ENCODE data around the gene FBXW10B.
A peak's percentile ranks its signal among the peaks of the same experiment; 100 is the strongest.
"Not testable (repeated sequence)": the region's sequence is repeated elsewhere in the genome, so short reads cannot be mapped to it uniquely, and the experiment has no call there.

Gene FBXW10B, protein sequence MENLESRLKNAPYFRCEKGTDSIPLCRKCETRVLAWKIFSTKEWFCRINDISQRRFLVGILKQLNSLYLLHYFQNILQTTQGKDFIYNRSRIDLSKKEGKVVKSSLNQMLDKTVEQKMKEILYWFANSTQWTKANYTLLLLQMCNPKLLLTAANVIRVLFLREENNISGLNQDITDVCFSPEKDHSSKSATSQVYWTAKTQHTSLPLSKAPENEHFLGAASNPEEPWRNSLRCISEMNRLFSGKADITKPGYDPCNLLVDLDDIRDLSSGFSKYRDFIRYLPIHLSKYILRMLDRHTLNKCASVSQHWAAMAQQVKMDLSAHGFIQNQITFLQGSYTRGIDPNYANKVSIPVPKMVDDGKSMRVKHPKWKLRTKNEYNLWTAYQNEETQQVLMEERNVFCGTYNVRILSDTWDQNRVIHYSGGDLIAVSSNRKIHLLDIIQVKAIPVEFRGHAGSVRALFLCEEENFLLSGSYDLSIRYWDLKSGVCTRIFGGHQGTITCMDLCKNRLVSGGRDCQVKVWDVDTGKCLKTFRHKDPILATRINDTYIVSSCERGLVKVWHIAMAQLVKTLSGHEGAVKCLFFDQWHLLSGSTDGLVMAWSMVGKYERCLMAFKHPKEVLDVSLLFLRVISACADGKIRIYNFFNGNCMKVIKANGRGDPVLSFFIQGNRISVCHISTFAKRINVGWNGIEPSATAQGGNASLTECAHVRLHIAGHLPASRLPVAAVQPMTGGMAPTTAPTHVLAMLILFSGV

DNA sequence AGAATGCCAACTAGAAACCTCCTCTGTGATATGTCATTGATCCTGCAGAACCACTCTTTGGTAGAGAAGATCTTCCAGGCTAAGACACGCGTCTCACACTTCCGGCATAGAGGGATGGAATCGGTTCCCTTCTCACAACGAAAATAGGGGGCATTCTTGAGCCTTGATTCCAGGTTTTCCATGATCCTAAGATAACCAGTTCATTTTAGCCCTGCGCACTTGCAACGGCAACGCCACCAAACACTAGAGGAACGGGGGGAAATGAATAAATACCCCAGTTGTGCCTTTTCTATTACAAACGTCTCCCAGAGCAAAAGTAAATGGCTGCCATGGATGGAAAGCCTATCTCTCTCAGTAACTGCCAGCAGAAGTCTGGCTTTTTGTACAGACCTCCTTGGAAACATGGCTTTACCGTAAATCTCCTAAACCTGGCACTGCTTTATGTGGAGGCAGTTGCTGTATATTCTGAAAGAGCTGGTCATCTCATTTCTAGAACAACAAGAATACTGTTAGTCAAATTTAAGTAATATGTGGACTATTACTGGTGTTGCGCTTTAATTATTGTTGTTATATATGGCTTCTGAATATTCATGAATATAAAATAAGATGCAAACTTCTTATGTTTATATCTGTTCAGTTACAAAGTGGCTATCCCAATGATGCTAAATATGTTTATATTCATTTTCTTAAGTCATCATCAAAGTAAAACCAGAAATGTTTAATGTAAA is at the start of gene FBXW10B:
TSS of gene FBXW10B (minus strand) at position 374 of the 728 bp plus-strand sequence. CDS start at position 182, 192 bp downstream.
- not testable (repeated sequence) for DNase-seq (ENCODE audit: low read depth in 2 of 2)

DNA sequence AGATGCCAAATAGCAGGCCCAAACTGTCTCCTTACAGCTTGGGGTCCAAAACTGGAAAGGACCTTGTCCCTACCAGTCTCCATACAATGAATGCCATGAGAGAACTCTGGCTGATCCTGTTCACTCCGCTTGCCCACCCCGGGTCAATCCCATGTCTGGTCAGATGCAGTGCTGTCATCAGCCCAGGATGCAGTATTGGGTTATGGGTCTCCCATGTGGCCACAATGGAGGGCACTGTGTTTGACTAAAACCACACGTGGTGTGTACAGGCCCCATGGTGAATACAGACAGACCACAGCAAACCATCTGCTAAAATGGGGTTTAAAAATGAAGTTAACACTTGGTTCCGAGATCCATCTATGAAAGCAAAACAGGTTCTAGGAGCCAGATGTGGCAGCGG is 44.2 kb upstream of the FBXW10B start:
- no peak for DNase-seq (ENCODE audit: low read depth in 2 of 2)

DNA sequence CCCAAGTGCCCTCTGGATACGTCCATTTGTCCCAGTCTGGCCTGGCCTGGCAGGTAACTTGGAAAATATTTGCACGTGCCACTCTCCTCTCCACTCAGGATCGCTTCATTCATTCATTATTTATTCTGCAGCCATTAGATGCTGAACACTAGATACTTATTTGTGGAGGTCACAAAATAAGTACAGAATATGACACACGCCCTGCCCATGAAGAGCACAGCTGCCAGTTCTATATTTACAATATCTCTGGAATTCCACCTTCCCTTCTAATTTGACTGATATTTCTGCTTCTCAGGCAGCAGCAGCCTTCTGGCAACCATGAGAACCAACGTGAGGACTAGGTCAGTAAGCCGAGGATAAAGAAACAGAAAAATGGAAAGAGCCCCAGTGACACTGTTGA is 43.7 kb upstream of the FBXW10B start:
- DNase-seq (ENCODE audit: low read depth in 2 of 2): no peak

DNA sequence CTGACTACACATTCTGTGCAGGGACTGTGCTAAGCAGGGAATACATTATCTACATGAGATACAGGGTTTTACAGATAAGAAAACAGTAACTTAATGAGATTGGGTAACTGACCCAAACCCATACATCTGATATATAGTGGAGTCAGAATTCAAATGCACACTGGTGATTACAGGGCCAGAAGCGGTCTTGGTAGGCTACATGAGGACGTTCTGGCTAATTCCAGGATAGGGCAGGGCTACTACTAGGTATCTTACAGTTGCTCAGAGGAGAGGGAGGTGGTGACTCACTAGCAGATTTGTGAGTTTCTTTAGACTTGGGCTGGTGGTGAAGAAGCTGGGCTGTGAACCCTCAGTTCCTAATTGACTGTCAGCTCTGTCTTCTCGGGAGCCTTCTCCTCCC is 43.2 kb upstream of the FBXW10B start:
- no peak for DNase-seq (ENCODE audit: low read depth in 2 of 2)

DNA sequence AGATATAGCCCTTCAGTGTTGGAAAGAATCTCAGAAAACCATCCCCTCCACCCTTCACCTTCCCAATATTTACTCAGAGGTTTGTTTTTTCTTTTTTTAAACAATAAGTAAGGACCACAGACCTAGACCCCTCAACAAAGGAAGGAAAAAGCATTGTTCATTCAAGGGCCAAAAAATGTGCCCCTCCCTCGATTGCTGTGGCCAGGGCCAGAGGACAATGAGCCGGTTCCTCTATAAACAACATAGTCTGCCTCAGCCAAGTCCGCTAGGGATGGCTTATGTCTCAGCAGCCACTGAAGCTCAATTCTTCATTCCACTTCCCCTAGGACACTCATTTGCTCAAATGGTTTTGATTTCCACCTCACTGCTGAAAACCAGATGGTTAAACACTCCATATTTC is 40.6 kb upstream of the FBXW10B start:
- no peak for DNase-seq (ENCODE audit: low read depth in 2 of 2)

DNA sequence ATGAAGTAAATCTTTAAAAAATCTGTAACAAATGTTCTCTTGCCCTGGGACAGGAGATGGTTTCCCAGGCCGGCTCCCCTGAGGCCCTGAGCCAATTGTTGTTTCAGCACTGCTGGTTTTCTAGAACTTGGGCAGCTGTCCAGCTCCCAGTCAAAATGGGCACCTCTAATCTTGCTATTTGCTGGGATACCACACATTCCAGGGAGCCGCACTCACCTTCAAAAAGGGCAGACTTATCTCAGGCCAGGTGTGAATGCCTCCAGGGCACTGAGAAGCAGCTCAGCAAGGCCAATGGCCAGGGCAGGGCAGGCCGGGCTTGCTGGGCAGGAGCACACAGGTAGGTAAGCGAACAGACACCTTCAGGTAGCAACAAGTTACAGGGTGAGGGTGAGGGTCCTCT is 40.2 kb upstream of the FBXW10B start:
- no peak for DNase-seq (ENCODE audit: low read depth in 2 of 2)

DNA sequence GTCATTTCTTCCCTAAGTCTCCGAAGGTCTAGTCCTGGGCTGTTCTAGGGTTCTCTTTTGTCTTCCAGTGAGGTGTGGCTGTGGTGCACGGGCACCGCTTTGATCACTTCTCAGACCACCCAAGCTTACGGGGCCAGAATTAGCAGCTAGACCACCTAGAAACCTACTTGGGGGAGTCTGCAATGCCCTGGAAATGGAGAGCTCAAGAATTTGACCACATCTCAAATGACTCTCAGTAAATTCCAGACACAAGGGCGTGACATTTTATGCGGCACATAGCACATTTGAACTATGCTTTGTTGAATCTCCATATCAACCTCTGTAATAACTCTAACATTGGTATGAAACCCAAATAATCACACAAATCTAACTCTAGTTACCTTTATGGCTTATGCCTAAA is 39.7 kb upstream of the FBXW10B start:
- DNase-seq (ENCODE audit: low read depth in 2 of 2): no peak

DNA sequence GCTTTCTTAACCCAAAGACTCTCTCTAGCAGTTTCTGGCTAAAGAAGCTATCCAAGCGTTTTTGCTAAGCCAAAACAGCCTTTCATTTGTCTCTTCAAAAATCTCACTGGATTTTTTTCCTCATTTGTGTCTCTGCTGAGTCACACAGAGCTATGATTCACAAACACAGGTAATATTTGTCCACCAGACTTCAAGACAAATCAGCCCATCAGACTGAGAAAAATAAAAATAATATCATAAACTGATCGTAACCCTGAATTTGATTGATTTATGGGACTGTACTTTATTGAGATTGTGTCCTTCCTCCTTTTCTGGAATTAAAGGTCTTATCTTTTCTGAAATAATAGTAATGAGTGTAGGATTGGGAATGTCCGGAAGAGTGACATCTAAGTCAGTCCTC is 38.8 kb upstream of the FBXW10B start:
- DNase-seq (ENCODE audit: low read depth in 2 of 2): no peak

DNA sequence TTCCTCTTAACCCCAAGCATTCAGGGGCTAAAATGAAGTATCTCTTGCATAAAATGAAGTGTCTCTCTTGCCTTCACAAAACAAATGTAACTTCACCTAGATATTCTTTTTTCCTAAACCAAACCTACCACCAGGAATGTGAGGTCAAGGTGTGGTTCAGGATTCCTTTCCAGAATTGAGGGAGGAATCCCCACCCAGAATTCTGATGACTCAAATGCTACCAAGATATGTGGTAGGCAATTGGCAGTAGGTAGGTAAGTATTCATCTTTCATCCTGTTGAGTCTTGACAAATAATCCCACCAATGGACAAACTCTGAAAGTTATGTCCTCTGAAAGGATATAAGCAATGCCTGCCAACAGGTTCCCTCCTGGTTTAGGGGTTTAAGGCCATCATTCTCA is 38.4 kb upstream of the FBXW10B start:
- no peak for DNase-seq (ENCODE audit: low read depth in 2 of 2)

DNA sequence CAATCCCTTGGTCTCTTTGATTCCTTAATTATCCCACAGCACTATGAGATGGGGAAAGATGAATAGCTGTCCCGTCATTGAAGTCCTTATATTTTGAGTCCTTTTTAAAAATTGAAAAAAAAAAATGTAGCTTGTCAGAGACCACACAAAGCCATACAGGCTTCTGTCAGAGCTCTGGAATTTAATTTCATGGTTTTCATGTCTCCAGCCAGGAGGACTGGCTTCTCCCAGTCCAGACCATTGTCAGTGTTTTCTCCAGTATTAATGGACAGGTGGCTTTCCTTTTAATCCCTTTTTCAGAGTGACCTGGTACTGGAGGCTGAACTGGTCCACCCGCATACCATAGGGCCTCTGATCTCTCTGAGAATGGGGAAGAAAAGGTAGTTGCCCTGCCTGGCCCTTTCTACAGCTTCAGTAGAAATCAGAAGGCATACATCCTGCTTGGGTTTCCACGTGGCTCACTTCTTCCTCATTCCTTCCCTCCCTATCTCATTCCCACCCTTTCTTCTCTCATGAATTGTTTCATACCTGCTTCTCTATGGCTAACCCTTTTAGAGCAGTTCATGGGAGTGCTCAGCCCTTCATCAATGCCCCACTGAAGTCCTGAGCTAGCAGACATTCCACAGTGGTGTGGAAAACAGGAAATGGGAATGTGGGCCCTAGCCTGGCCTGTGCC is 35.5 kb upstream of the FBXW10B start:
- DNase-seq (ENCODE audit: low read depth in 2 of 2): no peak

DNA sequence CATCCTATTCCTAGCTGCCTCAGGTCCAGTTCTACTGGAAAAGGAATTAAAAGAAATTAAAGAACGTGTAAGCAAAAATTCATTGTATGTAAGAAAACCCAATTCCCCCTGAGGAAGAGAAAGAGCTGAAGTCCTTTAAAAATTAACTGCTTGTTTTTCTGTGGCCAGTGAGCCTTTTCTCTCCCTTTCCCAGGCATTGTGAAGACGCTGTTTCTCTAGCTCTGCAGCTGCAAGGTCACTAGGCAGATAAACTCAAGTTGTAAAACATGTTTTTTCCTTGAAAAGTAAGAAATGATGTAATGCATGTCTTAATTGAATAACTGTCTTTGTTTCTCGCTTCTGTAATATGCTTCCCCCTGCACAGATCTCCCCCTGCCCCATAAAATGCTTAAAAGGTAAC is 34.9 kb upstream of the FBXW10B start:
- DNase-seq (ENCODE audit: low read depth in 2 of 2): not testable (repeated sequence)

DNA sequence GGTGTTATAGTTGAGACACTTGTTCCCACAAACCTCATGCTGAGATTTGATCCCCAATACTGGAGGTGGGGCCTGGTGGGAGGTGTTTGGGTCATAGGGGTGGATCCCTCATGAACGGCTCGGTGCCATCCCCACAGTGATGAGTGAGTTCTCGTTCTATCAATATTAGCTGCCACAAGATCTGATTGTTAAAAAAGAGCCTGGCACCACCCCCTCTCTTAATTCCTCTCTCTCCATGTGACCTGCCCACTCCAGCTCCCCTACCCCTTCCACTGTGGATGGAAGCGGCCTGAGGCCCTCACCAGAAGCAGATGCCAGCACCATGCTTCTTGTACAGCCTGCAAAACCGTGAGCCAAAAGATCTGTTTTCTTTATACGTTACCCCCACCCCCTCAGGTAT is 33.5 kb upstream of the FBXW10B start:
- DNase-seq (ENCODE audit: low read depth in 2 of 2): no peak

DNA sequence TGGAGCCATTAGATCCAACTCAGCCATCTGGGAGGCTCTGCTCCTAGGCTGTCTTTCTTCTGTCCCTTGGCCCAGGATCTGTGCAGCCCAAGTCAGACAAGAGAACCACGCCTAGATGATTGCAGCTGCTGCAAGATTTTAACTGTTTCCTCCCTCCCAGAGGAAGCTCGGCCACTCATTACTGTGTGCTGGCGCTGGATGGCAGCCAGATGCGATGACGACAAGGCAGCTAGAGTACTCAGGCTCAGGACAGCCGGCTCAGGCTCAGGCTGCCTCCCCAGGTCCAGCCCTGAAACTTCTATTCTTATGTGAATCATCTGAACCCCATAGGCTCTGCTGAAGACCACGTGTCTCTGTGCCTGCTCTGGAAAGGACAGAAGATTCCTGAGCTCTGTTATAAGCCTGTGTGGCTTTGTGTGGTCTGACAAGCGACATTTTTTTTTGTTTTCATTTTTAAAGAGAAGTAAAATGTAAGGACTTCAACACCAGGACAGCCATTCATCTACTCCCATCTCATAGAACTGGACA is 32.1 kb upstream of the FBXW10B start:
- DNase-seq (ENCODE audit: low read depth in 2 of 2): peak in 1 of 2 donors; percentile 2

DNA sequence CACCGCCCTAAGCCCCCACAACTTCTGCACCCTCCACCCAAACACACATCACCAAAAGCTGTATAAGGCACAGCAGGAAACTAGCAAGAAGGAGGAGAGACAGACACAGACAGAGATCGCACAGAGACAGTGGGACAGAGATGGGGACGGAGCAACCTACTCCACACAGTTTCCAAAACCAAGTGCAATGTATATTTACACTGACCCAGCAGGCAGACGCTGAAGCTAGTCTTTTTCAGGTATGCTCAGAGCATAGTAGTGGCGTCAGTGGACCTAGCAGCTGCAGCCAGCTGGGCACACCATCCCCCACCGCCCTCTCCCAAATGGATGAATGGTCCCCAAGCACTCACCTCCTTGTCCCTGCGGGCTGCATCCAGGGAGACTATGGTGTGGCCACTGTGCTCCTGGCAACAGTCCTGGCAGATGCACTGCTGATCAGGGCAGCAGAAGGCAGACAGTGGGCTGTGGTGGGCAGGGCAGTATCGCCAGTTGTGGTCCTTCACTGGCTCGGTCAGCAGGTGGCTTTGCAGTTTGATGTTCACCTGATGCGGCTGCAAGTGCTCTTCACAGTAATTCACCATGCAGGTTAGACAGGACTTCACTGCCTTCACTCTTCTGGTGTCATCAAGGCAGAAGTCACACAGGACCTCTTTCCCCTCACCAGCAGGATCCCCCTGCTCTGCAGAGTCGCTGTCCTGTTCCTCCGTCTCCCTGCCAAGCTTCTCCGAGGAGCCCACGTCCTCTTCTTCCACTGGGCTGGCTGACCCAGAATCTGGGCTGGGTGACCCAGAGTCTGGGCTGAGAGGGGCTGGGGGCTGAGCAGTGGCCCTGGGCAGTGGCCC is 31.5 kb upstream of the FBXW10B start:
- no peak for DNase-seq (ENCODE audit: low read depth in 2 of 2)

DNA sequence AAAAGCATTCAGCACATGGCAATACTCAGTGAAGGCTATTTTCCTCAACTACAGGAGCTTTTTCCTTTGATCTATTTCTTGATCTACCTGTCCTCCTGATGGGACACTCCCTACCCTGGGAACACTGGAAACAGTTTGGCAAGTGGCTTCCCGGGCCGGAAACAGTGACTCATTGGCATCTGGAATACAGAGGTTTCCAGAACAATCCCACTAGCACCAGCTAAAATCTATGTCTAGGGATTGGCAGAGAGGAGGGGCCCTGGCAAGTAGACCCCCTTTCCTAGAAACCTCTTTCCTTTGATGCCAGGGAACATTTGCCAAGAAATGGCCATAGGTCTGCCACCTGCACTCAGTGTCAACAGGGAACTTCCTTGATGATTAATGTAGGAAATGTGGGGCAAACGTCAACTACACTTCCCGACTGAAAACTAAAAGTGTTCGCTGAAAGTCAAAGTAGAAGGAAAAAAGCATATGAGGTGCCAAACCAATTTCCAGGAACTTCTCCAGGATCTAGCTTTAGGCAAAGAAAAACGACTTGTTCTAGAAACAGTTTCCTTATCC is 30.4 kb upstream of the FBXW10B start:
- no peak for DNase-seq (ENCODE audit: low read depth in 2 of 2)

DNA sequence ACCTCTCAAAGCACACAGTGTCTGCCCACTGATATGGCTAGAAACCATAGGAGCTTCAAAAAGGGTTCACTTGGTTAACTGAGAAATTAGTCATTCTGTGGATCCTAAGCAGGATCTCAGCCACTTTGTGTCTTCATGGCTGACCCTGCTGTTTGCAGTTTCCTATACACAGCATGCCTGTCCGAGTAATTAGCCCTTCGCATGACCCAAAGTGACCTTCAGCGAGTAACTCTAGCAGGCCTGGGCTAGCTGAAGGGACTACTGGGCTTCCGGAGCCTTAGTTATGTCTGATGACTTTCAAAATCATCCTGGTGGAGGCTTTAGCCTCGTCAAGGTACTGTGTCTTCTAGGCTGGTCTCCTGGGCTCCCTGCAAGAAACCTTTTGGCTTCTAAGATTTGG is 28.9 kb upstream of the FBXW10B start:
- DNase-seq (ENCODE audit: low read depth in 2 of 2): no peak

DNA sequence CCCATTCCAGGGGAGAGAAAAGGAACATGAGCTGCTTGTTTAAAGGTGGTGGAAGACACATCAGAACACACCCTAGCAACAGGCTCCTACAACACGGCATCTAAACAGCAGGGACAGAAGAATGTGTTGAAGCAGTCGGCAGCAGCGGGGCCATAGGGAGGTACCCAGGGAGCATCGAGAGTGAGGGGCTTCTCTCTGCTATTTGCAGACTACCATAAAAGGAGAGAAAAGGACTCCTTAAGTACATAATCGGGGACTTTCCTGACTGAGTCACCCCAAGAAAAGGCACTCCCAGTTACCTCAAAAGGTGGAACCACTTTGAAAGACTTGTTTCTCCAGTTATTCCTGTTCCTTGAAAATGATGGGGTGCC is 26.4 kb upstream of the FBXW10B start:
- DNase-seq (ENCODE audit: low read depth in 2 of 2): not testable (repeated sequence)

DNA sequence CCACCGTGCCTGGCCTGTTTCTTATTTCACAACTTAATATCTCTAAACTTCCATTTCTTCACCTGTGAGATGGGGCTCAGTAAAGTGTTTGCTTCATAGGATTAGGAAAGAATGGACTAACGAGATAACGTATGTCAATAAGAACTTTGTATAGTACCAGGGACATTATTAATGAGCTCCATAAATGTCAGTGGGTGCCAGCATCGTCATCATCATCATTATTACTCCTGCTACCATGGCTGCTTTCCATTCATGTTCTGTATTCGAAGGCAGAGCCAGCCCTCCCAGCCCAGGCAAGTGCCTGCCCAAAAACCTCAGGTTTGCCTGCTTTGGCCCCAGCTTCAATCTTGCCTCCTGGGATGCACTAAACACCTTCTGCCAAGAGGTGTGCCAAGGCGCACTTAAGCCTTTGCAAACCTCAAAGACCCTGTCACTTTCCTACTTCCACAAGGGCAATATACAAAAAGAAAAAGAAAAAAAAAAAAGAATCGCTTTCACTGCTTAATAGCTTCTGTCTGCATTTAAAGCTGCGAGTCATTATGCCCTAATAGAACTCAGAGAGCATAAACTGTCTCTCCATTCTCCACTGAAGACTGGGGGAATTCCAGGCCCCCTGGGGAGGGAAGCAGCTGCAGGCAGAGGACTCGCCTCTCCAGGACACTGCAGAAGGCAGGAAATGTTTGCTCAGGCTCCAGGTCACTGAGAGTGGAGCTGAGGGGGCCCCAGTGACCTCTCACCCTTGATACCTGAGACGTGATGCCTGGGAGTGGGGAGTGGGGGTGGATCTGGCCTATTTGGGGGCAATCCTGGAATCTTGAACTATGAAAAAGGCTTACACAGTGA is 25.8 kb upstream of the FBXW10B start:
- DNase-seq (ENCODE audit: low read depth in 2 of 2): not testable (repeated sequence)

DNA sequence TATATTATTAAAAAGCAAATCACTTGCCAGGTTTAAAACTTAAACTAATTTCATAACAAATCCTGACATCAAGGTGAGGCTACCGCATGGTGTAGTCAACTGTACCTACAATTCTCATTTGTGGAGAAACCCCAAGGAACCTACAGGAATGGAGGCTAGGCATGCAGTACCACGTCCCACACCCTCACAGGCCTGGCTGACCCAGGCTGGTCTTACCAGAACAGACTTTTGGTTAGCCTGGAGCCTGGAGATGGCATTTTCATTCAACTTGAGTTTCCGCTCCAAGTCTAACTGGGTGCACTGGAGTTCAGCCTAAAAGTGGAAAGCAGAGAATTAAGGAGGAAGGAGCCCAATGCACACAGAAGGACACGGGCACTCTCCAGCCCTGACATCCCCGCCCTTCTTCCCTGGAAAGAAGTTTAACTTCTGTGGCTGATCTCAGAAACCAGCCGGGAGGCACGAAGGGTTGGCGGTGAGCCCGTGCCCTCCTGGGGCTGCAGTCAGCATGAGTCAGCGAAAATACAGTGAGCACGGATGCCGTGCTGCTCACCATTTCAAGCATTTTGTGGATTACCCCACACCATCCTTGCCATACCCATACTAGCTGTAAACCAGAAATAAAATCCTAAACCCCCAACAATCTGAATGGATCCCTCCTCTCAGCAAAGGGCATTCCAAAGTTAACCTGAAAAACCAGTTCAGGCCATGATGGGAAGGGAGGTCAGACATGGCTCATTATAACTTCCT is 23.2 kb upstream of the FBXW10B start:
- not testable (repeated sequence) for DNase-seq (ENCODE audit: low read depth in 2 of 2)
